Right renal pelvis (tissue), 4 donors: ENCODE results near the gene UBE2D4. TPM values are rescaled to one million over a fixed set of nuclear protein-coding genes. Genes with fewer than 3 reads are reported as not detected.

Experiments
- polyA plus RNA-seq, 4 donors: library from polyadenylated mRNA; unstranded; fragments of 120-200 nt; gene quantifications; one replicate each; pipeline ENCODE4 v1.2.1, GENCODE V29; 2013; ENCODE audit not compliant: insufficient read length in 4 of 4

Gene UBE2D4
- polyA plus RNA-seq, 4 donors: 20.0 to 24.7 (median 22.4) TPM

Other genes starting within 250 kb of the UBE2D4 start
- 10 to 100 TPM; 64.0 to 73.5 (median 69.8) TPM for gene COA1, start 196.9 kb upstream of the UBE2D4 start, polyA plus RNA-seq
- 10 to 100 TPM; 52.0 to 57.2 (median 54.9) TPM for gene BLVRA, start 167.8 kb upstream of the UBE2D4 start, polyA plus RNA-seq
- 100 to 1,000 TPM in 1 of 4 donors, 10 to 100 TPM in 3; 72.2 to 101 (median 76.9) TPM for gene MRPS24, start 56.9 kb upstream of the UBE2D4 start, polyA plus RNA-seq
- gene URGCP, start 19.8 kb upstream of the UBE2D4 start, polyA plus RNA-seq: 10 to 100 TPM; 30.0 to 34.5 (median 33.4) TPM
- under 1 TPM; 0.51 to 0.97 (median 0.52) TPM for gene SPDYE1, start 71.5 kb downstream of the UBE2D4 start, polyA plus RNA-seq
- 10 to 100 TPM; 61.2 to 76.0 (median 67.0) TPM for gene DBNL, start 118.3 kb downstream of the UBE2D4 start, polyA plus RNA-seq
- gene PGAM2, start 139.1 kb downstream of the UBE2D4 start, polyA plus RNA-seq: 1 to 10 TPM; 1.4 to 5.4 (median 3.0) TPM
- gene POLM, start 156.1 kb downstream of the UBE2D4 start, polyA plus RNA-seq: 10 to 100 TPM; 19.2 to 23.1 (median 20.9) TPM
- gene AEBP1, start 177.9 kb downstream of the UBE2D4 start, polyA plus RNA-seq: 10 to 100 TPM; 55.4 to 75.0 (median 67.7) TPM
- 100 to 1,000 TPM; 116 to 131 (median 120) TPM for gene POLD2, start 197.1 kb downstream of the UBE2D4 start, polyA plus RNA-seq
- under 1 TPM; 0.37 to 0.99 (median 0.56) TPM for gene MYL7, start 214.9 kb downstream of the UBE2D4 start, polyA plus RNA-seq